Activated CD4-positive, alpha-beta T cell treated with anti-CD3 and anti-CD28 coated beads for 4 hours (primary cell): Measurements from ENCODE around the gene ZNF48.
"Not testable (repeated sequence)": the region's sequence is repeated elsewhere in the genome, so short reads cannot be mapped to it uniquely, and the experiment has no call there.

Source experiments
- DNase-seq, 2 donors: peaks; one replicate each; pipeline ENCODE4 v3.0.0-alpha.2; 2020

ZNF48 gene

DNA sequence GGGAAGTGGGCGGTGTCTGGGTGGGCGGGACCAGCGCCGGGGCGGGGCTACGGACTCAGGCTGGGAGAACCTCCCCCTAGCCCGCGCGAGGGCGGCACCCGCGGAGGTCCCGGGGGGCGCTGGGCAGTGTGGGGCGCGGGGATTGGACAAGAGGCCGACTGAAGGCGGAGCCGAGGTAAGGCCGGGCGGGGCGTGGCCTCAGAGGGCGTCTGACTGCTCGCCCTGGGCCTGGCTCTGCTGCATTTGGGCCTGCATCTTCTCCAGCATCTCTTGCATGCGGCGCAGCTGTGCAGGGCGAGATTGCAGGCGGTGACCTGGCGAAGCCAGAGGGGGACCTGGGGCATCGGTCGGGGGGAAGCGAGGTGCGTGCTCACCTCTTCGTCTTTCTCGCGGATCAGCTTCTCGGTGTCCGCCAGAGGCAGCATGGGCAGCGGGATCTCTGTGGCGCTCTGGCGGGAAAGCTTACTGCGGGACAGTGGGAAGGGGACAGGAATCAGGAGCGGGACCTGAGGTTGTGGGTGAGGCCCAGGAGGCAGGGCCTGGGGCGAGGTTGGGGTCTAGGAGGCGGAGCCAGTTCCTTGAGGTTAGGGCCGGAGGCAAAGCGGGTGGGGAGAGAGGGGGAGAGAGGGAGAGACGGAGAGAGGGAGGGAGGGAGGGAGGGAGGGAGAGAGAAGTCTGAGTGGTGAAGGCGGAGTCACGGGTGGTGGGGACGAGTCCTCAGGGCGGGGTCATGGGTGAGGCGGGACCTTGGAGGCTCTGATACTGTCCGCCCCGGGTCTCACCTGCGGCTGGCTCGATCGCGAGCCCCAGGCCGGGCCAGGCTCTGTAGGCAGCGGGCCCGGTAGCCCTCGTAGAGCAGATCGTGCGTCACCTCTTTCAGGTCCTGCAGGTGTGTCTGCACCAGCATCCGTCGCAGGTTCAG lies 16.7 kb upstream of the ZNF48 start:
- DNase-seq, result peak; percentile 99

DNA sequence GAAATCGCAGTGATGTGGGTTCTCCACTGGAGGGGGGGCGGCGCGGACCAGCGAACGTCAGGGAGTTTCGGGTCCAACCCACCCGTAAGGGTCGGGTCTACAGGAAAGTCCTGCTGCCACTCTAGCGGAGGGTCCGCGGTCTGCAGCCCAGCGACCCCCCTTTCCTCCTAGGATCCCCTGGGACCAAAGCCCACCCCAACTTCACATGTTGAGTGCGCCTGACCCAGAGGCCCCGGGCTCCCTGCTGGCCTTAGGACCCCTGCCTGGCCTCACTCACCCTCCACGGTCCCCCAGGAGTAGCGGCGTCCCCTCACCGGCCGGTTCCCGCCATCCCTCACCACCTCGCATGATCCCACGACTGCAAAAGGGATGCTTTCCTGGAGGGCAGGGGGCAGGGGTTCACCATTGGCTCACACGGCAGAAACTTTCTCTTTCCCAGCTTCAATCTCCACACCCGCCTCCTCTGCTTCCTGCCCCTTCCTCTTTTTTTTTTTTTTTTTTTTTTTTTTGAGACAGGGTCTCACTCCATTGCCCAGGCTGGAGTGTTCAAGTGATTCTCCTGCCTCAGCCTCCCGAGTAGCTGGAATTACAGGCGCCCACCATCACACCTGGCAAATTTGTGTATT lies 15.9 kb upstream of the ZNF48 start:
- DNase-seq, result no peak

DNA sequence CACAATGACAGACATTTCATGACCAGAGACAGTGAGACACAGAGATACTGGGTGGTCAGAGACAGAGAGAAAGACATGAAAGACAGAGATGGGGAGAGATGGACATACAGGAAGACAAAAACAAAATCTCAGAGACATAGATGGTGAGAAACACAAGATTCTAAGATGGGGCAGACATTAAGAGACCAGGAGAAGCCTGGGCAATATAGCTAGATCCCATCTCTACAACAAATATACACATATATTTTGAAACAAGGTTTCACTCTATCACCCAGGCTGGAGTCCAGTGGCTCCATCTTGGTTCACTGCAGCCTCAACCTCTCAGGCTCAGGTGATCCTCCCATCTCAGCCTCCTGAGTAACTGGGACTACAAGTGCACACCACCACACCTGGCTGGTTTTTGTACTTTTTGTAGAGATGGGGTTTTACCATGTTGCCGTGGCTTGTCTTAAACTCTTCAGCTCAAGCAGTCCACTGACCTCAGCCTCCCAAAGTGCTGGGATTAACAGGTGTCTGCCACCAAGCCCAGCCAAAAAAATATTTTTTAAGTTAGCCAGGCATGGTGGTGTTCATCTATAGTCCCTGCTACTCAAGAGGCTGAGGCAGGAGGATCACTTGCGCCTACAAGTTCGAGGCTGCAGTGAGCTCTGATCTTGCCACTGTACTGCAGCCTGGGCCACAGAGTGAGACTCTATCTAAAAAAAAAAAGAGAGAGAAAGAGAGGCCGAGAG lies 15.0 kb upstream of the ZNF48 start:
- no peak for DNase-seq

DNA sequence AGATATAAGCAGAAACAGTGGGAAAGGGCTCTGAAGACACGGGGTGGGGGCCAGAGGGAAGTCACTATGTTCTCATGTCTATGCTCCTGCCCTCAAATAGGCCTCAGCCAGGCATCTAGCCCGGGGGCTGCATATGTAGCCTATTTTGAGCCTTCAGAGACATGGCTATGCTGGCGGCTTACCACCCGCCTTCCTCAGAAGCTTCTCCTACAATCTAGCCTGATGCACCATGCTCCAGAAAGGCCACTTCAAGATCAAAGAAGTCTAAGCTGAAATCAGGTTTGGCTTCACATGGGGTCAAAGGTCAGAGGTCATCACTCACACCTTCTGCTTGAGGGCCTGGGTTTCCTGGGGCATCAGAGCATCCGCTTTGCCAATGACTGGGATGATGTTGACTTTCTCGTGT lies 14.4 kb upstream of the ZNF48 start:
- no peak for DNase-seq

DNA sequence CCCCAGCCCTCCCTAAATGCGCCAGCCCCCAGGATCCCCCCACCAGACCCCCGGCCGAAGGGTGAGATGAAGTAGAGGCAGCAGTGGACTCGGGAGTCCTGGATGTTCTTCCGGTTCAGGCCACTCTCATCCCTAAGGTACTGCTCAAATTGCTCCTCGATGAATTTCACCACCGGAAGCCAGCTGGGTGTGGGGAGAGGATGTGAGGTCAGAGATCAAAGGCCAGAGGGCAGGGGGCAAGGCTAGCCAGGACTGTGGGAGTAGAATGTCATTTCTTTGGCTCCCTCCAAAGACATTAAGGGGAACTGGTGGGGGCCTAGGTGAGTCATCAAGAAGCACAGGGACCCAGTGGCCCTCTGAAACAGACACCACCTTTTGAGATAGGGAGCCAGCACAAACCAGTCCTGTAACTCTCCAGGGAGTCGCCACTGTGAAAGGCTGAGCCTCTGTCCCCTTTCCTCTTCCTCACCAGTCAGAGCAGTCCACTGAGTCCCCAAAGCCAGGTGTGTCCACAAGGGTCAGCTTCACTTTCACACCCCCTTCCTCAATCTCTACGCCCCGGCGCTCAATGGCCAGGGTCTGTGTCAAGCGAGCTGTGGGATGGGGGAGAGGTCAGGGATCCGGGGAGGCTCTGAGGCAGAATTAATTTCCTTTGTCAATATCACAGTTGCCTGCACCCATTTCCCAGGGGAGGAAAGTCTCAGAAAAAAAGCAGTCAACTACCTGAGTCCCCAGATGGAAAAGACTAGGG lies 13.8 kb upstream of the ZNF48 start:
- DNase-seq, result peak in 1 of 2 donors; percentile 39

DNA sequence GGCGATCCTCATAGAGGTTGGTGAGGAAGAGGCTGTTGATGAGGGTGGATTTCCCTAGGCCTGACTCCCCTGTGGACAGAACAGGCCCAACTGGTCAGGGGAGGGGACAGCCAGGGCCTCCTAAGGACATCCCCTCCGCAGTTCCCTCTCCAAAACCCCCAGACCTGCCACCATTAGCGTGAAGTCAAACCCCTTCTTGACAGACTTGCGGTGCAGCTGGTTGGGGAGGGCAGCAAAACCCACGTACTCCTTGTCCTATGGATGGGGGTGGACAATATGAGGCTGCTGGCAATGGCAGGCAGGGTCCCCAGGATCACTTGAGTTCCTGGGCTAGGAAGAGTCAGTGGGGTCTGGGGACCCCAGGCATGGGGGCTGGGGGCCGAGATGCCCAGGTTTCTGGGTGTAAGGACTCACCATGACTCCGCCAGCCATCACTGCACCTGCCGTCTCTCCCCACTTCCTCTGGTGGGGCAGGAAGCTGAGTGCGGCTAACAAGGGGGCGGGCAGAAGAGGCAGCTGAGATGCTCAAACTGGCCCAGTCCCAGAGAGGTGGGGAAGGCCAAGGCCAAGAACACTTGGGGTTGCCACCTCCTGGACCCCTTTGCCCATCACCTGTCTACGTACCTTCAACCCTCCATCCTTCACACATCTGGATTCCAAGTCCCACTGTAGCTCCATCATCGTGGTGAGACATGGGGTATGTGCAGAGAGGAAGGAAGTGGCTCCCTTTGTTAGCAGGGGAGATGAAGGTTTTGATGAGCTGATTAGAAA lies 12.9 kb upstream of the ZNF48 start, which contains the start of gene SEPTIN1:
TSS of gene SEPTIN1 (minus strand) at position 451 of the 771 bp plus-strand sequence. CDS start at position 432, 19 bp downstream.
- DNase-seq, result peak; percentile 71 to 73

DNA sequence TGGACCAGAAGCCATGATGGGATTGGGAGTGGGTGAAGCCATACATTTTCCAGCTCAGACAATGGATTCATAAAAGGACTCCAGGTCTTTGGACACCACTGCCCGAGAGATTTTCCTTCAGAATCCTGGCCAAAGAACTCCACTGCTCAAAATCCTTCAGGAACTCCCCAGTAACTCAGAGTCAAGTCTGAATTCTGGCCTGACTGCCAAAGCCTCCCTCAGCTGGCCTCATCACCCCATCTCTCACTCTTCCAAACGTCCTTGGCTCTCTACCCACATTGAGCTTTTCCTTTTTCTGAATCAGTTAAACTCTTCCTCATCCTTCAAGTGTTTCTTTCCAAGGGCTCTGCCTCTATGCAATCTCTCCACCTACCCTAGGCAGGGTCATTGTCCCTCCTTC lies 11.7 kb upstream of the ZNF48 start:
- no peak for DNase-seq

DNA sequence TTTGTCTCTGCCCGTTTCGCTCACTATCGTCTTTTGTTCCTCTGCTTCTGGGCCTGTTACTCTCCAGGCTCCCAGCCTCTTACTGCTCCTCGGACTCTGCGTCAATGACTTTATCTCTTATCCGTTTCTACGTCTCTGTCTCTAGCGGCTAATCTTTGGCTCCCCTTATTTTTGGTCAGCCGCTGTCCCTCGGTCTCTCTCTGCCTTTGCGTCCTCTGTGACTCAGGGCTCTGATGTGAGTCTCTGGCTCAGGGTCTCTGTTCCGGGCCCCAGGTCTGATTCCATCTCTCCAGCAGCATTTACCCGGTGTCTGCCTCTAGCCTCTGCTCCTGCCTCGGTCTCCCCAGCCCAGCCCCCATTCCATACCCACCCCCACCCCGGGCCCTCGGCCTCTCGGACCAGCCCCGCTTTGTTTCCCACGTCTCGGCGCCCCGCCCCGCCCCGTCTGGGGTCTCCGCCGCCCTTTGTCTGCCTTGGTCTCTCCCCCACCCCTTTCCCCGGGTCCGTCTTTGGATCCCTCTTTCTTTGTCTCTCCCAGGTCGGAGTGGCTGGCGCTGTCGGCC lies 547 bp upstream of the ZNF48 start:
- DNase-seq, result no peak

DNA sequence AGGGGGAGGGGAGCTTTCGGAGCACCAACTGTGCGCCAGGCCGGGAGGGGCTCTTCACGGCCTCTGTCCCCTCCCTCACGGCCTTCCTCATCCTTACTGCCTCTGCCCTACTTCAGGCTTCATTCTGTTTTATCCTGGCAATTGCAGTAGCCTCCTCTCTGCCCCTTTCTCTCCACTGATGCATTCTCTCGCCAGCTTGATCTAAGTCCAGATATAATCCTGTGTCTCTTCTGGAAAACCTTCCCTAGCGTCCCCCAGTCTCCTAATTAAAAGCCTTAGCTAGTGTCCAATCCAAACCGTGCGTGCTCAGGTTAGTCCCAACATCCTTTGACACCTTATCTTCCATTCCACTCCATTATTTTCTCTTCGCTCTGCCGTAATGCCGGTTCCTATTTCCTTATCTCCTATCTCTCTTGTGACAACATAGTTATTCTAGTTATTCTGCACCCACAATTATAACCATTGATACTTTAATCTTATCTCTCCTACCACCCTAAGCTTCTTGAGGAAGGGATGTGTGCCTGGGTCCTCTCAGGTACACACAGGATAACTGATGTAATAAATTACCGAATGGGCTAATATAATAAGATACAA lies 869 bp downstream of the ZNF48 start:
- DNase-seq, result no peak

DNA sequence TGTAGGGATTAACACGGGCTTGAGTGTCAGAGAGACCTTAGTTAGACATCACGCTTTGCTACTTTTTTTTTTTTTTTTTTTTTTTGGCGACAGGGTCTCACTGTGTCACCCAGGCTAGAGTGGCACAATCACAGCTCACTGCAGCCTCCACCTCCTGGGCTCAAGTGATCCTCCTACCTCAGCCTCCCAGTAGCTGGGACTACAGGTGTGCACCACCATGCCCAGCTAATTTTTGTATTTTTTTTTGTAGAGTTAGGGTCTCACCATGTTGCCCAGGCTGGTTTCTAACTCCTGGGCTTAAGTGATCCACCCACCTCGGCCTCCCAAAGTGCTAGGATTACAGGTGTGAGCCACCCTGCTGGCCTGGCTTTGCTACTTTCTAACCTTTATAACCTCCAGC lies 1.4 kb downstream of the ZNF48 start:
- not testable (repeated sequence) for DNase-seq

DNA sequence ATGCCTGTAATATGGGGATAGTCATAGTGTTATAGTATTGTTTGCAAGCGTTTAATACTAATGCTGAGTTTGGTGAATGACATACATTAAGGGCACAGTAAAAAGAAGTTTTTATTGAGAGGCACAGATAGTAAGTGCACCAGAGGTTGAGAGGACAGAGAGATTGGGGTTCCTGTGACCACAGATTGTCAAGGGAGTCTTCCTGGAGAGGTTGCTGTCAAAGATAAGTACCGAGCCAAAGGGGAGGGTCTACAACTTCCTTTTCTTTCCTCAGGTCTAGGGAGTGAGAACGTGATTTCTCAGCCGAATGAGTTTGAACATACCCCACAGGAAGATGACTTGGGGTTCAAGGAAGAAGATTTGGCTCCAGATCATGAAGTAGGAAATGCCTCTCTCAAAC lies 1.8 kb downstream of the ZNF48 start:
- DNase-seq, result no peak

DNA sequence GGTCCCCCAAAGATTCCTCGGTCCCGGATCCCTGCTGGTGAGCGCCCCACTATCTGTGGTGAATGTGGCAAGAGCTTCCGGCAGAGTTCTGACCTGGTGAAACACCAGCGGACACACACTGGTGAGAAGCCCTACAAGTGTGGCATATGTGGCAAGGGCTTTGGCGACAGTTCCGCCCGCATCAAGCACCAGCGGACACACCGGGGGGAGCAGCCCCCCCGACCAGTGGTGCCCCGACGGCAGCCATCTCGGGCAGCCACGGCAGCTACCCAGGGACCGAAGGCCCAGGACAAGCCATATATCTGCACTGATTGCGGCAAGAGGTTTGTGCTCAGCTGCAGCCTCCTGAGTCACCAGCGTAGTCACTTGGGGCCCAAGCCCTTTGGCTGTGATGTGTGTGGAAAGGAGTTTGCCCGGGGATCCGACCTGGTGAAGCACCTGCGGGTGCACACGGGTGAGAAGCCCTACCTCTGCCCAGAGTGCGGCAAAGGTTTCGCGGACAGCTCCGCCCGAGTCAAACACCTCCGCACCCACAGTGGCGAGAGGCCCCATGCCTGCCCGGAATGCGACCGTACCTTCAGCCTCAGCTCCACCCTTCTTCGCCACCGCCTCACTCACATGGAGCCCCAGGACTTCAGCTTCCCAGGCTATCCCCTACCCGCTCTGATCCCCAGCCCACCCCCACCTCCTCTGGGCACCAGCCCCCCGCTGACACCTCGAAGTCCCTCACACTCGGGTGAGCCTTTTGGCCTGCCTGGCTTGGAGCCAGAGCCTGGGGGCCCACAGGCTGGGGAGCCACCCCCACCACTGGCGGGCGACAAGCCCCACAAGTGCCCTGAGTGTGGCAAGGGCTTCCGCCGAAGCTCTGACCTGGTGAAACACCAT lies 2.8 kb downstream of the ZNF48 start:
- no peak for DNase-seq

DNA sequence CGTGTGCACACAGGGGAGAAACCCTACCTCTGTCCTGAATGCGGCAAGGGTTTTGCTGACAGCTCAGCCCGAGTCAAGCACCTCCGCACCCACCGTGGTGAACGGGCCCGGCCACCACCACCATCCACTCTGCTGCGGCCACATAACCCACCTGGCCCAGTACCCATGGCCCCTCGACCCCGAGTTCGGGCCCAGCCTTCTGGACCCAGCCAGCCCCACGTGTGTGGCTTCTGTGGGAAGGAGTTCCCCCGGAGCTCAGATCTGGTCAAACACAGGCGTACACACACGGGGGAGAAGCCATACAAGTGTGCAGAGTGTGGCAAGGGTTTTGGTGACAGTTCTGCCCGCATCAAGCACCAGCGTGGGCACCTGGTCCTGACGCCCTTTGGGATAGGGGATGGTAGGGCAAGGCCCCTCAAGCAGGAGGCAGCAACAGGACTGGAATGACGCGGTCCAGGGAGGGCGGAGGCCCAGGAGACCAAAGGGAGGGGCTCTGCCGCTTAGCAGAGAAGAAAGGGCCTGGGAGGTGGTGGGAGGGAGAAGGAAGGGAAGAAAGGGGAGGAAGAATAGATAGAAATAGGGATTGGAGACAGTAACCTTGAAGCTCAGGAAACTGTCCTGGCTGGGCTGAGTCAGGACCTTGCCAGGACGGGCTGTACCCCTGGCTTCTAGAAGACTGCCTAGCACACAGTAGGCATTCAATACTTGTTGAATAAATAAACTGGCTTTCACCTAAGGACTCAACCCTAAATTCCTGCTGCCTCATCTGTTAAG lies 3.6 kb downstream of the ZNF48 start:
- DNase-seq, result no peak

DNA sequence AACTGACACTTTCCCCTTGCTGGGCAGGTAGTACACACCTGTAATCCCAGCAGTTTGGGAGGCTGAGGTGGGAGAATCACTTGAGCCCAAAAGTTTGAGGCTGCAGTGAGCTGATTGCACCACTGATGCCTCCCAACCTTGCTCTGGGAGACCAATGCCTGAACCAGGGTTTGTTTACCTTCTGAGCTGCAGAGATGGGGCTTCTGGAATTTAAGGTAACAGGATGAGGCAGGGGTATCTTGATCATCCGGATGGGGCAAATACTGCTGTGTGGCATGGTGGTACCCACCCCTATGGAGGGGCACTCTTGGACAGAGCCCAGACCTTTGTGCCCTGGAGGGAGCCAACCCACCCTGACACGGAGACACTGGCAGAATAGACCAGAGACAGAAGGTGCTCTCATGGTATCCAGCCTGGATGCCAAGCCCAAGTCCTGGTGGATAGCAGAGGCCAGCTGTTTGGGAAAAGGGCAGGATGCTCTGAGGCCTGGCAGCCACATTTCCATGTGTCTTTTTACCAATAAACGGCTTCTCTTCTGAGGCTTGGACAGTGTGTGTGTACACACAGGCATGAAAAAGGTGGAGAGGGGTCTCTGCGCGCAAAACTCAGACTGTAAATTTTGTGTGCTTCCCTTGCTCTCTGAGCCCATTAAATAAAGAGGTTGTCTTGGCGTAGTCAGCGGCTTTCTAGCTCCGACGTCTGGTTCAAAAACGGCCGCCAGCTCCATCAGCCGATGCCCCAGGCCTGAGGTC lies 4.4 kb downstream of the ZNF48 start:
- no peak for DNase-seq

DNA sequence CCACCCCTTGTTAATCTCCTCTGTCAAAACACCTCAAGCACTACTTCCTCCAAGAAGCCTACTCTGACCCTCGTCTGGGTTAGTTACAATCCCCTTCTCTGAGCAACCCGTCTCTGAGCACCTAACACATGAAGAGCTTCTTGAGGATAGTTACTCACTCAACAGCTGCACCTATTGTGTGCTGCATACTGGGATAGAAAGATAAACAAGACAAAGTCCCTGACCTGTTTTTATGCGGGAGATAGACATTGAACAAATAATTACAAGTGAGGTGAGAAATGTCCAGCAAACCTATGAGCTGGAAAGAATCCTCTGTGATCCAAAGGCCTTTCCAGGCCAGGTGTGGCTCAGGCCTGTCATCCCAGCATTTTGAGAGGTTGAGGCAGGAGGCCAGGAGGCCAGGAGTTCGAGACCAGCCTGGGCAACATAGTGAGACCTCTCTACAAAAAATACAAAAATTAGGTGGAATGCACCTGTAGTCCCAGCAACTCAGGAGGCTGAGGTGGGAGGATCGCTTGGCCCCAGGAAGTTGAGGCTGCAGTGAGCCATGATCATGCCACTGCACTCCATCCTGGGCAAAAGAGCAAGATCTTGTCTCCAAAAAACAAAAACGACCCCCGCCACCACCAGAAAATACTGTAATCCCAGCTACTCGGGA lies 6.7 kb downstream of the ZNF48 start:
- no peak for DNase-seq

DNA sequence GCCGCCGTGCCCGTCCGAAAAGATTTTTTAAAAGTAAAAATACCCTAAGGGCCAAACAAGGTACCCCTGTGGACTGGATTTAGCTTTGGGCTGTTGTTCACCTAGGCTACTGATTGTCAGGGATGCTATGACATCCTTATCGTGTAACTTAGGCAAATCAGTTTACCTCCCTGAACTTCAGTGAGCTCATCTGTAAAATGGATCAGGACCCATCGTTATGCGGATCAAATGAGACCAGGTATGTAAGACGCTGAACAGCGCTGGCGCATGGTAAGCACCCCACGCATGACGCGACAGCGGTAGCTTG lies 11.5 kb downstream of the ZNF48 start:
- DNase-seq, result no peak

DNA sequence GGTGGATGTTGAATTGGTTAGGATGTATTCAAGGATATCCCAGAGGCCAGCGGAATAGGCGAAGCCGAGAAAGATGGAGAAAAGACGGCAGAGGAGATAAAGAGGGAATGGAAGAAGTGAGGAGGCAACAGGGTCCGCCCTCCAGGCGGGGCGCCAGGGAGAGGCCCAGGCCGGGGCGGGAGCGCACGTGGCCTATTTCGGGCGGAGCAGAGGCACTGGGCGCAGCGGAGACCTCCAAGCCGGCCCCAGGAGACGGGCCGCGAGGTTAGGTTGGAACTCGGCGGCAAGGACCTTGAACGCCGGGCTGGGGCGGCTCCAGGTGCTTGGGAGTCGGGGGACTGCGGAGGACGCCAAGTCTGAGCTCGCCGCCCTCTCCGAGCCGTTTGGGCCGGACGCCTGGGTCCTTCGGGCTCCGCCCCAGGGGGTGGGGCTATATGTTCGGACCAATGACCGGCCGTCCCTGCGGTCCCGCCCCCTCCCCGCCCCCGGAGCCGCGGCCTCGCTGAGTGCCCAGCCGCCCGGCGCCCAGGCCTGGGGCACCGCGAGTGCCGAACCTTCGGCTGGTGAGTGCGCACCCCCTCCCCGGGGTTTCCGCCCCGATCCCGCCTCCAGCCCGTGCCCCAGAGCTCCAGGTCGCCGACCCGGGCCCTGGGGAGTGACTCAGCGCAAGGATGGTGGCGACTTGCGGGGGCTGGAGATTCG lies 12.0 kb downstream of the ZNF48 start, which contains the start of gene ZNF771:
TSS of gene ZNF771 (plus strand) at position 505 of the 702 bp plus-strand sequence. CDS start 448 bp downstream, outside the sequence.
- peak; percentile 87 to 90 for DNase-seq
